ENCODE results near the gene DLG3.
"Not testable (repeated sequence)": the region's sequence is repeated elsewhere in the genome, so short reads cannot be mapped to it uniquely, and the experiment has no call there.

DLG3 gene

GRCh38 chrX:70509078-70509477 is 64.4 kb downstream of the DLG3 start:
- in situ Hi-C loops (cut with HindIII; ENCODE audit: low sequenced_read_pairs): no loop called here

DNA sequence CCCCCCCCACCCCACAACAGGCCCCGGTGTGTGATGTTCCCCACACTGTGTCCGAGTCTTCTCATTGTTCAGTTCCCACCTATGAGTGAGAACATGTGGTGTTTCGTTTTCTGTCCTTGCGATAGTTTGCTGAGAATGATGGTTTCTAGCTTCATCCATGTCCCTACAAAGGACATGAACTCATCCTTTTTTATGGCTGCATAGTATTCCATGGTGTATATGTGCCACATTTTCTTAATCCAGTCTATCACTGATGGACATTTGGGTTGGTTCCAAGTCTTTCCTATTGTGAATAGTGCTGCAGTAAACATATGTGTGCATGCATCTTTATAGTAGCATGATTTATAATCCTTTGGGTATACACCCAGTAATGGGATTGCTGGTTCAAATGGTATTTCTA is 70.6 kb downstream of the DLG3 start:
- in situ Hi-C loops (cut with HindIII; ENCODE audit: low sequenced_read_pairs): not testable (repeated sequence)

DNA sequence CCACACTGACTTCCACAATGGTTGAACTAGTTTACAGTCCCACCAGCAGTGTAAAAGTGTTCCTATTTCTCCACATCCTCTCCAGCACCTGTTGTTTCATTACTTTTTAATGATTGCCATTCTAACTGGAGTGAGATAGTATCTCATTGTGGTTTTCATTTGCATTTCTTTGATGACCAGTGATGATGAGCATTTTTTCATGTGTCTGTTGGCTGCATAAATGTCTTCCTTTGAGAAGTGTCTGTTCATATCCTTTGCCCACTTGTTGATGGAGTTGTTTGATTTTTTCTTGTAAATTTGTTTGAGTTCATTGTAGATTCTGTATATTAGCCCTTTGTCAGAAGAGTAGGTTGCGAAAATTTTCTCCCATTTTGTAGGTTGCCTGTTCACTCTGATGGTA is 71.1 kb downstream of the DLG3 start:
- in situ Hi-C loops (cut with HindIII; ENCODE audit: low sequenced_read_pairs): not testable (repeated sequence)

DNA sequence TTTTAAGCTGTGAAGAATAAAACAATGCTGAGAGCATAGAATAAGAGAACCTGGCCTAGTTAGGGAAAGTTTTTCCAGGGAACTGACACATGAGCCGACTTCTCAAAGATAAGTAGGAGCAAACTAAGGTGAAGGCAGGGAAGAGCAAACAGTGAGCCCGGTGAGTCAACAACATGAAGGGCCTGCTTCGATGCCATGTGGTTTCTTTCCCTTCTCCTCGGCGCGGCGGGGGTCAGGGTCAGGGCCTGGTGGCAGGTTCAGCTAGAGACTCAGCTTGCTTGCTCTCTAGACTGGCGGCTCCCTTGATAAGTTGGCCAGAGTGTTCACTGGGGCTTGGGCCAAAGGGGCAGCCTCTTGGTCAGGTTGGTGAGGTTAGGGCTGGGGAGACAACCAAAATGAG is 81.1 kb downstream of the DLG3 start:
- in situ Hi-C loops (cut with HindIII; ENCODE audit: low sequenced_read_pairs): no loop called here

DNA sequence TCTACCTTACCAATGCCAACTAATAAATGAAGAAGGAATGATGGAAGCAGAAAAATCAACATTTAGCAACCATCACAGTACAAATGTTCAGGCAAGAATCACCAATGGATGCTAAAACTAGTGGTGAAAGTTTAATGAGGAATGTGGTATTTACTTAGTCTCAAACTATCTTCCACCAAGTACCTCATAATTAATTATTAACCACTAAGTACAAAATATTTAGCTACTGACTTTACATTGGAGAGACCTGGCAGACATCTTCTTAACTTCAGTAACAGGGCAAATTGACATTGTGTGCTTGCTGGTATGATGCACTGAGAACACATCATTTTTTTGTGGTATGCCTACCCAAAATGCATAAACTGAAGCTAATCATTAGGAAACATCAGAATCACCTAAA is 82.4 kb downstream of the DLG3 start:
- in situ Hi-C loops (cut with HindIII; ENCODE audit: low sequenced_read_pairs): no loop called here

- in situ Hi-C loops (cut with HindIII; ENCODE audit: low sequenced_read_pairs): no loop called here
Observed at GRCh38 chrX:70527610-70528345, 83.1 kb downstream of the DLG3 start.

- in situ Hi-C loops (cut with HindIII; ENCODE audit: low sequenced_read_pairs): no loop called here
Observed at GRCh38 chrX:70535198-70535597, 90.6 kb downstream of the DLG3 start.

- in situ Hi-C loops (cut with HindIII; ENCODE audit: low sequenced_read_pairs): no loop called here
Observed at GRCh38 chrX:70549429-70549828, 104.8 kb downstream of the DLG3 start.

DNA sequence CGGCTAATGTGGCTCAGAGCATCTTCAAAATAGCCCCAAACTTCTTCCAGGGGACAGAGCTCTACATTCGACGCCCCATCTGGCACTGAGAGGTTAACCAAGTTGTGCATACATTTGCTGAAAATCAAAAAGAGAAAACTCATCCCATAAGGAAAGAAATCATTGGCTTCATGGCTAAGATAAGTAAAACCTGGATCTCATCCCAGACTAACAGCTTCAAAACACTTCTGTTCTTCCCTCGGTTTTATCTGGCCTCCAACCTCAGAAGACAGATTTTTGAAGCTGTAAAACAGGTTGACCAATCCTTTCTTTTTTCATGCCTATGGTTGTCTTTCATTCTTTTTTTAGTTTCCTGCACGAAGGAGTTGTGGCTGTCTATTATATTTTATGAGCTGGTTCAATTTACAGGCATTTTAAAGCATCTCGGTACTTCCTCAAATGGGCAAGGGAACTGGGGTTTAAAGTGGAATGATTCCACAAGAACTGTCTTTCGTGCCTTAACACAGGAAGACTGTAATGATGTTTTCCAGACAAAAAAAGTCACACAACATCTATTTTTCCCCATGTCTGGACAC is 107.6 kb downstream of the DLG3 start:
- in situ Hi-C loops (cut with HindIII; ENCODE audit: low sequenced_read_pairs): no loop called here

GRCh38 chrX:70553516-70553915 is 108.9 kb downstream of the DLG3 start:
- in situ Hi-C loops (cut with HindIII; ENCODE audit: low sequenced_read_pairs): no loop called here

DNA sequence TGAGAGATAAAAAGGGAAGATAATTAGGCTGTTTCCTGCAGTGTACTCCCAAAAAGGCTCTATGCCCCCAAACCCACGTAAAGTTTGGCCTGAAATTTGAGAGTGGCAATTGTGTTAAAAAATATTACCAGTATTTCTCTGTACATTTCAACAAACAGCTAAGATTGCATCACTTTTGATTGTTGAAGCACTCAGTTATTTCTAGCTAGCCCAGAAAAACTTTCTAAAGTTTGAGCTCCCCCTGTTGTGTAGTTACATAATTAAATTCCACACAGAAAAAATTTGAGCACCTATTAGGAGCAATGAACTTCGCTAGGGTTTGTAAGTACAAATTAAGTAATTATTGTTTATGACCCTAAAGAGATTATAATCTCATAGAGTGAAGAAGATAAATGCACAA is 109.4 kb downstream of the DLG3 start:
- in situ Hi-C loops (cut with HindIII; ENCODE audit: low sequenced_read_pairs): no loop called here

- in situ Hi-C loops (cut with HindIII; ENCODE audit: low sequenced_read_pairs): no loop called here
Observed at GRCh38 chrX:70554523-70554922, 109.9 kb downstream of the DLG3 start.

DNA sequence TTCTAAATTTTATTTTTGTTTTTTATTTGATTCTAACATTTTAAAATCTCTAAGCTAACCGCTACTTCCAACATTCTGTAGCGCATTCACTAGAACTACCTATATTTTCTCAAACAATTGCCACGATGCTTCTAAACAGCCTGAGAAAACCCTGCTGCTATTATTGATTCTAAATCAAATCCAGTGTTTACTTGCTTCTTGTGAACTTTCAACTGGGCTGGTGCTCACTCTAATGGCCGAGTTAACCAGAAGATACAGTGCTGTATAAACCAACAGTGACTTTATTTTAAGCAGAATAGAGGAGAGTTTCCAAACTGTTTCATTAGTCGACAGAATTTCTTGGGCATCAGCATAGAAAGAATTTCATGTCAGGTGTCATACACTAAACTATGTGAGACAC is 110.3 kb downstream of the DLG3 start:
- in situ Hi-C loops (cut with HindIII; ENCODE audit: low sequenced_read_pairs): no loop called here
